Osteocyte (in vitro differentiated cells): ENCODE measurements around the gene PRSS36. TPM values are rescaled to one million over a fixed set of nuclear protein-coding genes. Genes with fewer than 3 reads are reported as not detected.
"Not testable (repeated sequence)": the region's sequence is repeated elsewhere in the genome, so short reads cannot be mapped to it uniquely, and the experiment has no call there.

ENCODE experiments used
- DNase-seq: peaks from one replicate; pipeline ENCODE4 v3.0.0; 2021; ENCODE audit warnings: mixed read lengths; ENCODE audit not compliant: unreplicated experiment; ENCODE audit errors: extremely low spot score
- H3K27ac Mint-ChIP-seq: one replicate; pipeline ENCODE4 v1.8.0; 2021; ENCODE audit warnings: mild to moderate bottlenecking, mixed read lengths; ENCODE audit not compliant: unreplicated experiment
- H3K27me3 Mint-ChIP-seq: one replicate; pipeline ENCODE4 v1.8.0; 2021; ENCODE audit warnings: mixed read lengths; ENCODE audit not compliant: unreplicated experiment
- H3K36me3 Mint-ChIP-seq: one replicate; pipeline ENCODE4 v1.8.0; 2021; ENCODE audit warnings: mixed read lengths; ENCODE audit not compliant: unreplicated experiment
- H3K4me1 Mint-ChIP-seq: one replicate; pipeline ENCODE4 v1.8.0; 2021; ENCODE audit warnings: mixed read lengths; ENCODE audit not compliant: unreplicated experiment
- H3K4me3 Mint-ChIP-seq: one replicate; pipeline ENCODE4 v1.8.0; 2021; ENCODE audit warnings: mild to moderate bottlenecking, moderate library complexity, mixed read lengths; ENCODE audit not compliant: unreplicated experiment
- H3K9me3 Mint-ChIP-seq: one replicate; pipeline ENCODE4 v1.8.0; 2021; ENCODE audit warnings: mixed read lengths; ENCODE audit not compliant: unreplicated experiment
- total RNA-seq: library from RNA; stranded (reverse); gene quantifications from 2 replicates; pipeline ENCODE4 v1.2.1, GENCODE V29; 2021
- TF ChIP-seq, protein P1 (sequence below): fragments of 200-600 bp; sonication (generic); IDR thresholded peaks from 2 replicates; pipeline ENCODE4 v1.5.0; 2021; ENCODE audit warnings: antibody characterized with exemption, mild to moderate bottlenecking, moderate library complexity

Gene PRSS36
- total RNA-seq, 1 donor from 2014 or later: 0.67 TPM

DNA sequence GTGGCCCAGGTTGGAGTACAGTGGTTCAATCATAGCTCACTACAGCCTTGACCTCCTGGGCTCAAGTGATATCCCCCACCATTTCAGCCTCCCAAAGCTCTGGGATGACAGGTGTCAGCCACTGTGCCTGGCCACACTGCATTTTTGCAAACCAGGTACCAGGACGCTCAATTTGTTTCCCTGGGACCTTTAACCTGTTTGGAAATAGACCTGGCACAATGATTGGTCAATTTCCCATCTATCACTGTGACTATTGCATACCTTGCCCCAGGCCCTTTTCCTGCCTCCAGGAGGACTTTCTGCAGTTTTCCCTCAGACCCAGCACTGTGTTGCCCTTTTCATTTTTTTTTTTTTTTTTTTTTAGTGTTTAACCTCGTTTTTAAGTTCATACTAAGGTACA is 19.0 kb upstream of the PRSS36 start:
- no peaks in the 10 kb centered on the region for H3K36me3 Mint-ChIP-seq
- no peaks in the 10 kb centered on the region for H3K9me3 Mint-ChIP-seq
- no peak overlapping the region for H3K4me3 Mint-ChIP-seq
- H3K27me3 Mint-ChIP-seq: no peaks in the 10 kb centered on the region
- TF ChIP-seq, protein P1, sequence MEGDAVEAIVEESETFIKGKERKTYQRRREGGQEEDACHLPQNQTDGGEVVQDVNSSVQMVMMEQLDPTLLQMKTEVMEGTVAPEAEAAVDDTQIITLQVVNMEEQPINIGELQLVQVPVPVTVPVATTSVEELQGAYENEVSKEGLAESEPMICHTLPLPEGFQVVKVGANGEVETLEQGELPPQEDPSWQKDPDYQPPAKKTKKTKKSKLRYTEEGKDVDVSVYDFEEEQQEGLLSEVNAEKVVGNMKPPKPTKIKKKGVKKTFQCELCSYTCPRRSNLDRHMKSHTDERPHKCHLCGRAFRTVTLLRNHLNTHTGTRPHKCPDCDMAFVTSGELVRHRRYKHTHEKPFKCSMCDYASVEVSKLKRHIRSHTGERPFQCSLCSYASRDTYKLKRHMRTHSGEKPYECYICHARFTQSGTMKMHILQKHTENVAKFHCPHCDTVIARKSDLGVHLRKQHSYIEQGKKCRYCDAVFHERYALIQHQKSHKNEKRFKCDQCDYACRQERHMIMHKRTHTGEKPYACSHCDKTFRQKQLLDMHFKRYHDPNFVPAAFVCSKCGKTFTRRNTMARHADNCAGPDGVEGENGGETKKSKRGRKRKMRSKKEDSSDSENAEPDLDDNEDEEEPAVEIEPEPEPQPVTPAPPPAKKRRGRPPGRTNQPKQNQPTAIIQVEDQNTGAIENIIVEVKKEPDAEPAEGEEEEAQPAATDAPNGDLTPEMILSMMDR: no peak
- no peak overlapping the region for H3K27ac Mint-ChIP-seq
- no peak for DNase-seq
- peaks cover 3% of the 10 kb centered on the region for H3K4me1 Mint-ChIP-seq

DNA sequence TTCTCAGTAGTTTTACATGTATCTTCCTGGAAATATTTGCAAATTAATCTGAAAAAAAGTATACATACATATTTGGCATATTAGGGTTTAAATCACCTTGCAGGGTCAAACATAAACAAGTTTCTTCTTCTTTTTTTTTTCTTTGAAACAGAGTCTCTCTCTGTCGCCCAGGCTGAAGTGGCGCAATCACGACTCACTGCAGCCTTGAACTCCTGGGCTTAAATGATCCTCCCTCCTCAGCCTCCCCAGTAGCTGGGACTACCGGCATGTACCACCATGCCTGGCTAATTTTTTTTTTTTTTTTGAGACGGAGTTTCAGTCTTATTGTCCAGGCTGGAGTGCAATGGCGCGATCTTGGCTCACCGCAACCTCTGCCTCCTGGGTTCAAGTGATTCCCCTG is 17.4 kb upstream of the PRSS36 start:
- H3K9me3 Mint-ChIP-seq: no peaks in the 10 kb centered on the region
- no peak for DNase-seq
- no peak overlapping the region for H3K4me3 Mint-ChIP-seq
- no peak overlapping the region for H3K27ac Mint-ChIP-seq
- H3K36me3 Mint-ChIP-seq: no peaks in the 10 kb centered on the region
- no peaks in the 10 kb centered on the region for H3K27me3 Mint-ChIP-seq
- H3K4me1 Mint-ChIP-seq: peaks cover 3% of the 10 kb centered on the region
- TF ChIP-seq, protein P1: no peak

DNA sequence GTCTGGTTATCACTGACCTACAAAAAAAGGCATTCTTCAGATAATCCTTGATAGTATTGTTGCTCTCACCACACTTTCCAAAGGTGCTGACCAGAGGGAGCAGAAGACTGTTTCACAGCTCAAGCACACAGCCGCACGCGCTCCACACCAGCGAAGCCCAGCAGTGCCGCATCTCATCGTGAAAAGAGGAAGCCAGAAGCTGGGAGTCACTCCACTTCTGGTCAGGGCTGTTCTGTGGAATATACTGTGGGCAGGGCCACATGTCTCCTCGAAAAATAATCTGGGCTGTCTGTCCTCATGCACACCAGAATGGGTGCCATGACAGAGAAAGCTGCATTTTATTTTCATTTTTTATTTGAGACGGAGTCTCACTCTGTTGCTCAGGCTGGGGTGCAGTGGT is 7.3 kb upstream of the PRSS36 start:
- H3K27ac Mint-ChIP-seq: no peak overlapping the region
- no peak for DNase-seq
- no peaks in the 10 kb centered on the region for H3K9me3 Mint-ChIP-seq
- H3K36me3 Mint-ChIP-seq: no peaks in the 10 kb centered on the region
- H3K4me1 Mint-ChIP-seq: no peaks in the 10 kb centered on the region
- TF ChIP-seq, protein P1: no peak
- no peak overlapping the region for H3K4me3 Mint-ChIP-seq
- peaks cover 18% of the 10 kb centered on the region for H3K27me3 Mint-ChIP-seq

DNA sequence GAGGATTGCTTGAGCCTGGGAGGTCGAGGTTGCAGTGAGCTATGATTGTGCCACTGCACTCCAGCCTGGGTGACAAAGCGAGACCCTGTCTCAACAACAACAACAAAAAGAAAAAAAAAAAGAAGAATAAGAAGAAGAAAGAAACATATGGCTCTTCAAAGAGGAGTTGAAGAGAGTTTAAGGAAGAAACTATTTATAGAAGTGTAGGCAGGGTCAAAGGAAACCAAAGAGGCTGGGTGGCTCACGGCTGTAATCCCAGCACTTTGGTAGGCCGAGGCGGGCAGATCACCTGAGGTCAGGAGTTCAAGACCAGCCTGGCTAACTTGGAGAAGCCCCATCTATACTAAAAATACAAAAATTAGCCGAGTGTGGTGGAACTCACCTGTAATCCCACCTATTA is 1.1 kb upstream of the PRSS36 start:
- H3K27me3 Mint-ChIP-seq: peaks cover 14% of the 10 kb centered on the region
- not testable (repeated sequence) for H3K4me3 Mint-ChIP-seq, H3K4me1 Mint-ChIP-seq, H3K36me3 Mint-ChIP-seq, H3K27ac Mint-ChIP-seq, DNase-seq, H3K9me3 Mint-ChIP-seq

DNA sequence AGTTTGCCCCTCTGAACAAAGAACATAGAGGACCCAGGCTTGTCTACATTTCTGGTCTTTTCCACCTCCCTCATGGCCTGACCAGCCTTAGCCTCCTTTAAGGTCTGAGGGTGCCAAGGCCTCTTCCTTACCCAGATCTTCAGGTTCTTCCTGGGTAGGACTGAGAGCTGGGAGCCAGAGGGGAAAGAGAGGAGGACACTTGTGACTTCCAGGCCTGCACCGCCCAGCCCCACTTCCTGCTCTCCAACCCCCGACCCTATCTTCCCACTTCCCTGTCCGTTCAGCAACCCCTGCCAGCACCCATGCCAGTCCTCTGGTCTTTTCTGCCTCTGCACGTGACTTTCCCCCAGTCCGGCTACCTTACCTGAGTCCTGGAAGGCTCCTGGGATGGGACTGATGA is 534 bp downstream of the PRSS36 start:
- Mint-ChIP-seq H3K4me3 (no peak overlapping the region), H3K4me1 (peaks cover 2% of the 10 kb centered on the region), H3K27me3 (peaks cover 18% of the 10 kb centered on the region), H3K27ac (no peak overlapping the region), H3K9me3 (no peaks in the 10 kb centered on the region), H3K36me3 (no peaks in the 10 kb centered on the region)
- DNase-seq: no peak
- TF ChIP-seq, protein P1: no peak

DNA sequence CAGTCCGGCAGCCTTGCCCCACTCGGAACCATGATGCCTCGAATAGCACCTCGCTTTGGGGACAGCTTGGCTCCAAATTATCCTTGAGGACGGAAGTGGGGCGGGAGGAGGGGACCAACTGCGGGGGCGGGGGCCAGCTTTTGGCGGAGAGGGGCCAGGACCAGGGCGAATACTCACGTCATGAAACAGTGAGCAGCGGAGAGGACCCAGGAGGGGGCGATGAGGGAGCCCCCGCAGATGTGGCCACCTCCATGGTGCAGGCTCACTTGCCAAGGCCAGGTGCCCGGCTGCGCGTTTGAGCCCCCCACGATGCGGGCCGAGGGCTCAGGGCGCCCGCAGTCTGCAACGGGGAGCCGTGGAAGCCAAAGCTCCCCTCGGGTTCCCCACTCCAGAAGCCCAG is 970 bp downstream of the PRSS36 start:
- Mint-ChIP-seq H3K9me3 (no peaks in the 10 kb centered on the region), H3K36me3 (no peaks in the 10 kb centered on the region), H3K4me3 (no peak overlapping the region), H3K27ac (no peak overlapping the region), H3K27me3 (peaks cover 18% of the 10 kb centered on the region), H3K4me1 (peaks cover 2% of the 10 kb centered on the region)
- TF ChIP-seq, protein P1: no peak
- no peak for DNase-seq
